ENCODE results near the gene JOSD1.
A peak's percentile ranks its signal among the peaks of the same experiment; 100 is the strongest.

Gene JOSD1

DNA sequence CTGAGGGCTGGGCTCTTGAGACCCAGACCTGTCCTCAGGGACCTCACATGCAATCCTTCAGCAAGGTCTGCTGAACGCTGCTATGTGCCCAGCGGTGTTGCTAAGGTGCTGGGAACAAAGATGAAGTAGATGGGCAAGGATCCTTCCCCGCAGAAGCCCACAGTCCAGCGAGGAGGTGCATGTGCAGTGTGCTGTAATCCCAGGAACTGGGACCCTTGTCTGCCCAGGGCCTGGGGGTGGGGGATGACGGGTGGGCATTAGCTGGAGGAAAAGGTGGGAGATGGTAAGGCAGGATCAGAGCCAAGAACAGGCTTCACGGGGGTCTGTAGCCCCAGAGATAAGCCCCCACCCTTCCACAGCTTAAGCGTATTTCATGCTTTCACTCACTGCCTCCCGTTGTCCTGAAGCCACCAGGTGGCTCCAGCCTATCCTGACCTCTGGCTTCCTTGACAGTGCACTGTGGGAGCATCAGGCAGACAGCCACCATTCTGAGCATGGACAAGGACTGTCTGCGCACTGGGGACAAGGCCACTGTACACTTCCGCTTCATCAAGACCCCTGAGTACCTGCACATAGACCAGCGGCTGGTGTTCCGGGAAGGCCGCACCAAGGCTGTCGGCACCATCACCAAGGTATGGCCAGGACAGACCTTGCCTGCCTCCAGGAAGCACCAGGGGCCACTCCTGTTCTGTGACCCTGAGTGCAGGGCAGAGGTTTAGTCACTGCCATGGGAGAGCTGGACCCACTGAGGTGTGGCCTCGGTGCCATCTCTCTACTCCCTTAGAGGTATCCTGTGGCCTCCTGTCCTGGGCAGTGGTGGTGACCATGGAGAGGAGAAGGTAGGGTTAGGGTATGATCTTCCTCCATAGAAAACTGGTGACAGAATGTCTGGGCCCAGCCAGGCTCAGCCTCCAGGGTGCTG lies 27.0 kb upstream of the JOSD1 start:
- no peak for DNase-seq
- TF ChIP-seq GATA1 (IDR thresholded peaks at IDR 0.05; ENCODE audit: low read depth, low read length) (no peak), POLR2A (IDR thresholded peaks at IDR 0.05; ENCODE audit: low read length) (peak; percentile 12)

DNA sequence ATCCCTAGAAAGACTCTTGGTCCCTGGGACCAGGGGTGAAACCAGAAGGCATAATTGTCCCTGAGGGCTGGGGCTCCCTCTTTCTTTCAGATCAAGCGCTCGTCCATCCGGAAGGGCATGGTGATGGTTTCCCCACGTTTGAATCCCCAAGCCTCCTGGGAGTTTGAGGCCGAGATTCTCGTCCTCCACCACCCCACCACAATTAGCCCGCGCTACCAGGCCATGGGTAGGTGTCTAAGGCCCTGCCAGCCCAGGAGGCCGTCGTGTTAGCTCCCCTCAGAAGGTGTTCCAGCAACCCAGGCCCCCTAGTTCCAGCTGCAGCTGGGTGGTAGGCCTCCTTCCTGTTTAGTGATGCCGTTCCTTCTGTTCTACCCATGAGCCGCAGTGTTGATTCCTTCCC lies 26.4 kb upstream of the JOSD1 start:
- DNase-seq, result no peak

DNA sequence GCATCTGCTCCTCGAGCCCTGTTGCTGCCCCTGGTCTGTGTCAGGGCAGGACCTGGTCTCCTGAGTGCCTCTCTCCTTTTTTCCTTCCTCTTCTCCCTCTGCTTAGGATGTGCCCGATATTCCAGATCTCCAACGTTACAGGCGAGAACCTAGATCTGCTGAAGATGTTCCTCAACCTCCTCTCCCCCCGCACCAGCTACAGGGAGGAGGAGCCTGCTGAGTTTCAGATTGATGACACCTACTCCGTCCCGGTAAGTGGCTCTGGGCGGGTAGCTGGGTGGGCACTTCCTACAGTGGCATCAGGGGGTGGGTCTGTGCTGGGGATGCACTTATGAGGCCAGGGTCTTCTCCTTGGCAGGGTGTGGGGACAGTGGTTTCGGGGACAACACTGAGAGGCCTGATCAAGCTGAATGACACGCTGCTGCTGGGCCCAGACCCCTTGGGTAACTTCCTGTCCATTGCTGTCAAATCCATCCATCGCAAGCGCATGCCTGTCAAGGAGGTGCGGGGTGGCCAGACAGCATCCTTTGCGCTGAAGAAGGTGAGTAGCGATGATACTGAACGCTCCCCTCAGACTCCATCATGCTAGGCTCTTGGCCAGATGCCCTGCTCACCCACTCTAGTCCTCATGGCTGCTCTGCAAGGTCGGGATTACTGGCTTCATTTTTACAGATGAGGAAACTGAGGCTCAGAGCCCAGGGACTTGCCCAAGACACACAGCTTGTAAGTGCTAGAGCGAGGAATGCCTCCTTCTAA lies 25.3 kb upstream of the JOSD1 start:
- DNase-seq, result no peak
- TF ChIP-seq POLR2A (IDR thresholded peaks at IDR 0.05; ENCODE audit: low read length), result no peak
- TF ChIP-seq GATA1 (IDR thresholded peaks at IDR 0.05; ENCODE audit: low read depth, low read length), result no peak

More for the DNA sequence above, 26.4 kb upstream of the JOSD1 start:
- no peak for TF ChIP-seq GATA1 (IDR thresholded peaks at IDR 0.05; ENCODE audit: low read depth, low read length)

DNA sequence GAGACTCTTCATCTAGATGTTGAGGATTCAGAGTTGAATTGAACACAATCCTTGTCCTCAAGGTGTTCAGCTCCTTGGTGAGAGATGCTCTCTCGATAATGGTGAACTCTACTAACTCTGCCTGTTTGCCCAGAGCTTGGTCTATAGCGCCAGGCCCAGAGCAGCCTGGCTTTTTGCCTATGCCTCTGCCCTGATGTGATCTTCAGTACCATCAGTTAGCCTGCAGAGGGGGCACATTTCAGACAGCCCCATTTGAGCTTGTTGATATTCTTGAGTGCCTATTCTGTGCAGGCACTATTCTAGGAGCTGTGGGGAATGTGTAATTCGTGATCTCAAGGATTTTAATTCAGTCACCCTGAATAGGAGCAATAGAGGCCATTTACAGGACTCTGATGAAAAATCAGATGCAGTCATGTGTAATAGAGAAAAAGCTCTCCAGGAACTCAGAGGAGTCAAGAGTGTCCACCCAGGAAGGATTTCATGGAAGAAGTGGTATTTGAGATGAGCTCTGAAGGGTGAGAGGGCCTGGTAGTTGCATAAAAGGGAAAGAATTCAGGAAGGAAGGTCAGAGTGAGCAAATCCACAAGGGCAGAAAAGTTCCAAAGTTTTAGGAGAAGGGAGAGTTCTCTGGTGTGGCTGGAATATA lies 24.3 kb upstream of the JOSD1 start:
- TF ChIP-seq GATA1 (IDR thresholded peaks at IDR 0.05; ENCODE audit: low read depth, low read length) (no peak), POLR2A (IDR thresholded peaks at IDR 0.05; ENCODE audit: low read length) (no peak)
- DNase-seq, result peak; percentile 64

DNA sequence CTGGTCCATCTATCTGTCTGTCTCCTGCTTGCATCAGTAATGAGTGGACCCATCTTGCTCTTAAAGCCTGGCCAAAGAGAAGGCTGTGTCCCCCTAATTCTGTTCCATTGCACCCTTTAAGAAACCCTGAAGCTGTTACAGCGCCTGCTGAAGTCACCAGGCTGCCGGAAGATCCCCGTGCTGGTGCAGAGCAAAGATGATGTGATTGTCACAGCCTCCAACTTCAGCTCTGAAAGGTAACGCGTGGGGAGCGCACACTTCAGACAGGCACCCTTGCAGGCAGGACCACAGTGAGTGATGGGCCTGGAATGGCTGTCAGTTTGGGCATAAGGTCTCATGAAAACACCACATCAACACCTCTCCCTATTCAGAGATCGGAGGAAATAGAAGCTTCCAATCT lies 23.4 kb upstream of the JOSD1 start:
- DNase-seq, result no peak

DNA sequence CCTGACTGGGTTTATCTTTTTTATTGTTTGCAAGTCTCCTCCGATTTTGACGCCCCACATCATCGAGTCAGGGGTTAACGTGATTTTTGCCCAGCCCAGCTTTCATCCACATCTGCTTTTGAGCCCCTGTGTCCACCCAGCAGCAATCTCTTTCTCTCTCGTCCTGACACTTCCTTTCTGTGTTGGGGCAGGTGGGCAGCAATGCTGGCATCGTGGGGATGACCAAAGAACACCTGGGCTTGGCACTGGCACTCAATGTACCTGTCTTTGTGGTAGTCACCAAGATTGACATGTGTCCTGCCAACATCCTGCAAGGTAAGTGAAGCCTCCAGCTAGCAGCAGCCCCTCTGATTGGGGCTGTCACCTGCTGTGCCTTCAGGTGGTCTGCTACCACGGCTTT lies 20.8 kb upstream of the JOSD1 start:
- no peak for TF ChIP-seq GATA1 (IDR thresholded peaks at IDR 0.05; ENCODE audit: low read depth, low read length)
- no peak for TF ChIP-seq POLR2A (IDR thresholded peaks at IDR 0.05; ENCODE audit: low read length)

More for the DNA sequence above, 23.4 kb upstream of the JOSD1 start:
- TF ChIP-seq POLR2A (IDR thresholded peaks at IDR 0.05; ENCODE audit: low read length), result no peak
- no peak for TF ChIP-seq GATA1 (IDR thresholded peaks at IDR 0.05; ENCODE audit: low read depth, low read length)

DNA sequence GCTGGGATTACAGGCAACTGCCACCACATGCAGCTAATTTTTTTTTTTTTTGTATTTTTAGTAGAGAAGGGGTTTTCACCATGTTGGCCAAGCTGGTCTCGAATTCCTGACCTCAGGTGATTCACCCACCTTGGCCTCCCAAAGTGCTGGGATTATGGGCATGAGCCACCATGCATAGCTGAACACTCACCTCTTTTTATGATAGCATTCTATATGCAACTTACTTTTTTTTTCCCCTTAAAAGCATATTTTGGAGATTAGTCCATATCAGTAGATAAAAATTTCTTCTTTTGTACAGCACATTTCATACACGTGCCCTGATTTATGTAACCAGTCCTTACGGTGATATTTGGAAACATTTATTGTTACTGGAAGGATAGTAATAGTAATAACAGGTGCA lies 19.6 kb upstream of the JOSD1 start:
- no peak for DNase-seq
- TF ChIP-seq POLR2A (IDR thresholded peaks at IDR 0.05; ENCODE audit: low read length) (no peak), GATA1 (IDR thresholded peaks at IDR 0.05; ENCODE audit: low read depth, low read length) (no peak)

More for the DNA sequence above, 20.8 kb upstream of the JOSD1 start:
- no peak for DNase-seq

DNA sequence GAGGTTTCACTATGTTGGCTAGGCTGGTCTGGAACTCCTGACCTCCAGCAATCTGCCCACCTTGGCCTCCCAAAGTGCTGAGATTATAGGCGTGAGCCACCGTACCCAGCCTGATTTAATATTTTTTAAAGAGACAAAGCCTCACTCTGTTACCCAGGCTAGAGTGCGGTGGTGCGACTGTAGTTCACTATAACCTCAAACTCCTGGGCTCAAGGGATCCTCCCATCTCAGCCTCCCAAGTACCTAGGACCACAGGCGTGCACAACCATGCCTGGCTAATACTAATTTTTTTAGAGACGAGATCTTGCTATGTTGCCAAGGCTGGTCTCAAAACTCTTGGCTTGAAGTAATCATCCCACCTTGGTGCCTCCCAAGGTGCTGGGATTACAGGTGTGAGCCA lies 18.5 kb upstream of the JOSD1 start:
- DNase-seq, result no peak
- TF ChIP-seq GATA1 (IDR thresholded peaks at IDR 0.05; ENCODE audit: low read depth, low read length) (no peak), POLR2A (IDR thresholded peaks at IDR 0.05; ENCODE audit: low read length) (no peak)

DNA sequence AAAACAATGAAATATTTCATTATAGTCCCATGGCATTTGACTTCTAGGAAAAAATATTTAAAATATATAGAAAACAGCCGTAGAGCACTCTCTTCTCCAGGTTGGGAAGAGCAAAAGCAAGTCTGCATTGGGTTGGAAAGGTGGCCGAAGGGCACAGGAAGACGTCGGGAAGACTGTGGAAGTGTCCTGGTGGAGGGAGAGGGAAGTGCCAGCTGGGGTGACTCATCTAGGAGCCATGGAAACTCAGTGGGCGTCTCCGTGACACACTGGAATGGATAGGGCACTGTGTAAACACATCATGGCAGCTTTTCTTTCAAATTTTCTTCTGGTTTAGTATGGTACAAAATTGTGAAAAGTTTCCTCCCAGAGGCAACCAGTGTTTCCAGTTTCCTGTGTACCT lies 17.7 kb upstream of the JOSD1 start:
- TF ChIP-seq GATA1 (IDR thresholded peaks at IDR 0.05; ENCODE audit: low read depth, low read length) (no peak), POLR2A (IDR thresholded peaks at IDR 0.05; ENCODE audit: low read length) (no peak)
- peak in 1 of 2 experiments; percentile 43 for DNase-seq

DNA sequence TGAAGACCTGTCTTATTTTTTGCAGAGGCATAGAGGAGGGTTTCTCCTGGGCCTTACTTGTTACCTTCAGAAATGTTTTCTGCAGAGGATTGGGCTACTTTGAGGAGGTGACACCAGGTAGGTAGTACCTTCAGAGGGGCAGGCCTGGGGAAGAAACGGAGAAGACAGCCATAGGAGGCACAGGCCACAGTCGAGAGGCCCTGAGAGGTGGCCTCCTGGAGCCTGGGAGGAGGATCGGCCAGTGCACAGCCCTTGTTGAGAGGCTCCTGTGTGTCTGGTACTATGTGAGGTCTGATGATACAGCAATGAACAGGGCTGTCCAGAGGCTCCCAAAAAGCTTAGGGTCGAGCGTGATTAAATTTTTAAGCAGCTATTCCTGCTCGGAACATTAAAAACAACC lies 16.5 kb upstream of the JOSD1 start:
- no peak for TF ChIP-seq GATA1 (IDR thresholded peaks at IDR 0.05; ENCODE audit: low read depth, low read length)
- TF ChIP-seq POLR2A (IDR thresholded peaks at IDR 0.05; ENCODE audit: low read length), result no peak
- no peak for DNase-seq

DNA sequence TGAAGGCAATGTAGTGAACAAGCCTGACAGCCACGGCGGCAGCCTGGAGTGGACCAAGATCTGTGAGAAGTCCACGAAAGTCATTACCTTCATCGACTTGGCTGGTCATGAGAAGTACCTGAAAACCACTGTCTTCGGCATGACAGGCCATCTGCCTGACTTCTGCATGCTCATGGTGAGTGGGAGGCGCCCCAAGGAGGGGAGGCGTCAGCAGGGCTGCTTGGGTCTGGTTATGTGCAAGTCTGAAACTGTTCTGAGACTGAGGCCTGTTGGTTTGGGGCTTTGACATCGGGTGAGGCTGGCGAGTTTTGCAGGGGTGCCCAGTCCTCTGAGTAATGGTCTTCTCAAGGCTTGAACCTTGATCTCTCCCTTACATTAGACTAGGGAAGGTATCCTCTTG lies 16.1 kb upstream of the JOSD1 start:
- DNase-seq, result peak; percentile 39 to 73

DNA sequence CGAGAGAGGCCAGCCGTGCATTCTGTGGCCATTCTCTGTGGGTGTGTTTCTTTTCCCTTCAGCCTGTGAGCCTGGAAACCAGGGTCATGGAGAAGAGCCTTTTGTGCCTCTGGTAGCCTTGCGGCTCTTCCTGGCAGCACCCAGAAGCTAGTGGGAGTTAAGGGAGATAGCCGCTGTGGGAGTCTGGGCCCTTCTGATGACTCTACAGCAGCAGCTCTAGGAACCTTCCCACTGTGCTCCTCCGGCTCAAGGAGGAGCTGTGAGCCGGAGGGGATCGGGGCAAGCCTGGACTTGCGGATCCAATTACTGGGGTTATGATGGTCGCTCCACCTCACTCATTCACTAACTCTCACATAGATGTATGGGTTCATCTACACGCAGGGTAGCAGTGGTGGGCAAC lies 15.5 kb upstream of the JOSD1 start:
- DNase-seq, result no peak
- no peak for TF ChIP-seq POLR2A (IDR thresholded peaks at IDR 0.05; ENCODE audit: low read length)
- no peak for TF ChIP-seq GATA1 (IDR thresholded peaks at IDR 0.05; ENCODE audit: low read depth, low read length)

More for the DNA sequence above, 16.1 kb upstream of the JOSD1 start:
- TF ChIP-seq GATA1 (IDR thresholded peaks at IDR 0.05; ENCODE audit: low read depth, low read length) (no peak), POLR2A (IDR thresholded peaks at IDR 0.05; ENCODE audit: low read length) (no peak)

DNA sequence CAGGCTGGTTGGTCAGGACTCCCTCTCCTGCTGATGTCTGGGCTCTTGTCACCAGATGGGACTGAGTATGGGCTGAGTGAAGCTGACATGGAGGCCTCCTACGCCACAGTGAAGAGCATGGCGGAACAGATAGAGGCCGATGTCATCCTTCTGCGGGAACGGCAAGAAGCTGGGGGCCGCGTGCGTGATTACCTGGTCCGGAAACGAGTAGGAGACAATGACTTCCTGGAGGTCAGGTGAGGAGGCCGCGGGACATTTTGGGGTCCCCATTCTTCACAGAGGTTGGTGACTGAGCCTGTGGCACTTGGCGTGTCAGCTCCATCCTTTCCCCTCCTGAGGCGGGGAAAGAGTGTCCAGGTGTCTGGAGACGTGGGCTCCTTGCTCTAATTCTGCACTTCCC lies 15.1 kb upstream of the JOSD1 start:
- TF ChIP-seq POLR2A (IDR thresholded peaks at IDR 0.05; ENCODE audit: low read length) (no peak), GATA1 (IDR thresholded peaks at IDR 0.05; ENCODE audit: low read depth, low read length) (no peak)
- DNase-seq, result no peak

DNA sequence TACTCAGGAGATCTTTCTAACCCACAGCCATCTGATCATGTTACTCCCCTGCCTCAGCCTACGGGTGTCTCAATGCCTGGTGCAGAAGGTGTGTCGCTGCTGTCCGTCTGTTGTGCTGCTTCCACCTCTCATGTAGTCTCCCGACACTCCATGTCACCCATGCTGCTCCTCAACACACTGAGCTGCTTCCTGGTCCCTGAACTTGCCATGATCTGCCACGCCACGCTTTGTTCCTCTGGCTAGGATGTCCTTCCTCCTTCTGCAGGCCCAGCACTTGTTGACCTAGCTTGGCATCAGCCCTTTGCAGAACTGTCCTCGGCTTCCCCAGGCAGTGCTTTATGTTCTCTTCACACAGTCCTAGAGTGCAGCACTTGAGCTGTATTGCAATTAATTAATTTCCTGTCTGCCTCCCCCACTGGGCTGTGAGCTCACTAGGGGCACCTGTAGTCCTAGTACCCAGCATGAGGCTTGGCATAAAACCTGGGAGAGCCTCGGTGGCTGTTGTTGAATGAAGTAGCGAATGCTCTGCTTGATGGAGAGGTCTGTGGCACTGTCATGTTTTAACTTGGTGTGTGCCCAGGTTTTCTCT lies 14.5 kb upstream of the JOSD1 start:
- TF ChIP-seq POLR2A (IDR thresholded peaks at IDR 0.05; ENCODE audit: low read length) (peak; percentile 22), GATA1 (IDR thresholded peaks at IDR 0.05; ENCODE audit: low read depth, low read length) (no peak)
- DNase-seq, result peak in 1 of 2 experiments; percentile 21

All from erythroblast (primary cell).